GM21825 (cell line): ENCODE measurements around the gene CC2D2A.
"Not testable (repeated sequence)": the region's sequence is repeated elsewhere in the genome, so short reads cannot be mapped to it uniquely, and the experiment has no call there.

Experiments used
- ATAC-seq: cut with Tn5 transposase; IDR thresholded peaks from one replicate; pipeline ENCODE4 v1.9.1; 2021; ENCODE audit warnings: mild to moderate bottlenecking, moderate library complexity; ENCODE audit not compliant: unreplicated experiment

The CC2D2A gene

DNA sequence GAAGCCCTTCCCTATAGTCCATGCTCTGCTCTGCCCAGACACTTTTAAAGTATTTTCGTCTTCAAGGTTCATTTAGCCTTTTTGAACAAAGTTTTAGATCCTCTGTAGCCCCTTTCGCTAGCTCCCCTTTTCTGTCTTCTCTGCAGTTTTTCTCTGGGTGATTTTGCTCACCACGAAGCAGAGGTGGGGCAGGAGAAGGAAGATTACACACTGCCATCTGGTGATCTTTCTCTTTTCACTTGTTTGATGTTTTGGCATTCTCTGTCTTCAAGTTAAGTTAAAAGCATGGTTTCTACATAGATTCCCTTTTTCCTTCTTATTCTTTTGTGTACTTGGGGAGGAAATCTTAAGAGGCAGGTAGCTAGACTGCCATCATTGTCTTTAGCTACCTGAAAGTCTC is 43.9 kb downstream of the CC2D2A start:
- no peak for ATAC-seq

DNA sequence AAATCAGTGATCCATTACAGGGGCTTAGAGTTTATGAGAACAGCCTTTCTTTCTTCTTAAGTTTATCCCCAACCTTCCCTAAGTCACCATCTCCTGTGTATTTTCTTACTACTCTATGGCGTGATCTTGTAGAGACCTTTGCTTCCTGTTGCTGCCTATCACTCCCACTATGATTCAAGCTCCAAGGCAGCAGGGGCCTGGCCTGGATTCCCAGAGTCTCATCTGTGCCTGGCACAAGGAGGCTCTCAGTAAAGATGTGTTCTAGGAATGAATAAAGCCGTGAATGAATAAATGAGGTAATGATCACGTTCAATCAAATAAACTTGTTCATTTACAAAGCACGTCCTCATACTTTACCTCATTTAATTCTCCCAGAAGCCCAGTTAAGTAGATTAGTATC is 45.4 kb downstream of the CC2D2A start:
- no peak for ATAC-seq

DNA sequence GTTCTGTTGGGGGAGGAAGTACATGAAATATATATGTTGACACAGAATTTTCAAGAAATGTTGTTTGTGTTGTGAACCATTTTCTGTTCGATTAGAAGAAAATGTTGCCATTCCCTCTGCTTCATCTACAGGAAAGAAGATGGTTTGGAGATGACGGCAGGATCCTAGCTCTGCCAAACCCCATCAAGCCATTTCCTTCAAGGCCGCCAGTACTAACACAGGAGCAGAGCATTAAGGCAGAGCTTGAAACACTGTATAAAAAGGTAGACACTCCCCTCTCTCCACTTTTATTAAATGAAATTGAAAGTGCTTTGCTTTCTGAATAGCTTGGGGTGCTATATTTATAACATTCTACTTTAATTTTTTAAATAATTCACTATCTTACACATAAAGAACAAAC is 46.8 kb downstream of the CC2D2A start:
- ATAC-seq, result no peak

DNA sequence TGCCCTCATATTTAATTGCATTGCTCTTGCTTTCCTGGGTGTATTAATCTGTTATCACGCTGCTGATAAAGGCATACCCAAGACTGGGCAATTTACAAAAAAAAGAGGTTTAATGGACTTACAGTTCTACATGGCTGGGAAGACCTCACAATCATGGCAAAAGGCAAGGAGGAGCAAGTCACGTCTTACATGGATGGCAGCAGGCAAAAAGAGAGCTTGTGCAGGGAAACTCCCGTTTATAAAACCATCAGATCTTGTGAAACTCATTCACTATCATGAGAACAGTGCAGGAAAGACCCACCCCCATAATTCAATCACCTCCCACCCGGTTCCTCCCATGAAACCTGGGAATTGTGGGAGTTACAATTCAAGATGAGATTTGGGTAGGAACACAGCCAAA is 48.0 kb downstream of the CC2D2A start:
- ATAC-seq, result not testable (repeated sequence)

DNA sequence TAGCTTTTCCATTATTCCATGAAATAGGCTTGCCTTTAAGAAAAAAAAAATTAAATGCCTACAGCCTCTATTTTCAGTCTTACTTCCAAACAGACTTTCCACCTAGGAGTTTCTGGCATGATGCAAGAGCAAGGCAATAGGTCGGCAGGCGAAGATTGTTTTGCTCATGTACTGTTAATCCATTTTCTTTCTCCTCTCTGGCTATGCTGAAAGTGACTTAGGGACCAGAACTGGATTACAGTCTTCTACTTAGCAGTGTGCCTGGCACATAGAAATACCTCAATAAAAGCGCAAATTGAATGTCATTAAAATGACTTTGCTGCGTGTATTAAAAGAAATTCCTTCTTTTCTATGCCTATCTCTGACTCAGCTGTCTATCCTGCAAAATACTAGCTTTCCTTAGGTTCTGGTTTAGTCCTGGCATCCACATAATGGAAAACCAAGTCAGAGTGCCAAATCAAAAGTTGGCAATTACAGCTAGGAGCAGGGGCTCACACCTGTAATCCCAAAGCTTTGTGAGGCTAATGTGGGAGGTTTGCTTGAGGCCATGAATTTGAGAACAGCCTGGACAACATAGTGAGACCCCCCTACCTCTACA is 51.9 kb downstream of the CC2D2A start:
- no peak for ATAC-seq

DNA sequence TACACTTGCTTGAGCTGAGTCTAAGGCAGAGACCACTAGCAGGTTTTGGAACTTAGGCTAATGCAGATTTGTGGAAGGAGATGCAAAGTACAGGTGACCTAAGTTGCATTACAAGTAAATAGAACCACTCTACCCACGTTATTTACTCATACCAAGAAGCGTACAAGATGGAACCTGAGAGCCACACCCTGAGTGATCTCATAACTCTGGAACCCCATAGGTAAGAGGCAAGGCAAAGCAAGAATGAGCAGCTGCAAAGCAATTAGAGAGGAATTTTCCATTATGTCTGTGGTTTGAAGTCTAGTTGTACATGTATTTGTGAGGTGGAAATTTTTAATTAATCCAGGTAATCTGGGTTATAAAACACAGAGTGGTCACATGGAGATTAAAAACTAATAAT is 55.4 kb downstream of the CC2D2A start:
- no peak for ATAC-seq

DNA sequence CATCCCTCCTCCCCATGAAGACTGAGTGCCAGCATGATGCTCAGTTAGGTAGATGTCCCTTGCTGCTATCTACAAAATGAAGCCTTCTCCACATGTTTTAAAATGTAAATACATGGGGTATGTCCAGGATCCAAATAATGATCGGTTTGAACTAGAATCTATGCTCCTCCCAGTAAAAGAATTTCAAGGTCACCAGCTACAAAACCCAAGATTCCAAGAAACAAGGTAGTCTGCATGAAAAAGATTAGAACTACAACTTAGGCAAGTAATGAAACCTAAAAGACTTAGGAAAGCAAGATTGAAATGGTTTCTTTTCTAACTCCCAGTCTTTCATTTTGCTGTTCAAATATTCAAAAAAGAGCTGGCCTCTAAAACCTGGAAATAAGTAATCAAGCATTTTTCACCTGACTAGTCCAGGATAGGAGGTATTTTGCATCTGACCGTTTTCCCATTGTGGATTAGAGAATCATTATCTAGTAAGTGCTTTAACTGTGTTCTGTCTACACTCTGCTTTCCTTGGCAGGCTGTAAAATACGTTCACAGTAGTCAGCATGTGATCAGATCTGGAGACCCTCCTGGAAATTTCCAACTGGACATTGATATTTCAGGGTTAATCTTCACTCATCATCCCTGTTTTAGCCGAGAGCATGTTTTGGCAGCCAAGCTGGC is 57.4 kb downstream of the CC2D2A start:
- no peak for ATAC-seq

DNA sequence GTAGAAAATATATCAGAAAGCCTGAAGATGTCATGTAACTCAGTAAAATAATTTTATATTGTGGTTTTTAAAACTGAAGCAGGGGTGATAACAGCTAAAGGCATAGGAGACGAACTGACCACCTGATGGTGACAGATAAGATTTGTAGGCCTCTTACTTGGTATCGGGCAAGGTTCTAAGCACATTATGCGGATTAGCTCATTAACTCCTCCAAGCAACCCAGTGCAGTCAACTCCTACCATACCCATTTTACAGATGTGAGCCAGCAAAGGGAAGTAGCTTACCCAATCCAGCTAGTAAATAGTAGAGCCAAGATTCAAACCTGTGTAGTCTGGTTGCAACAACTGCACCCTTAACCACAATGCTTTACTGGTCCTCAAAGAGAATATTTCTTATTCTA is 62.1 kb downstream of the CC2D2A start:
- no peak for ATAC-seq

DNA sequence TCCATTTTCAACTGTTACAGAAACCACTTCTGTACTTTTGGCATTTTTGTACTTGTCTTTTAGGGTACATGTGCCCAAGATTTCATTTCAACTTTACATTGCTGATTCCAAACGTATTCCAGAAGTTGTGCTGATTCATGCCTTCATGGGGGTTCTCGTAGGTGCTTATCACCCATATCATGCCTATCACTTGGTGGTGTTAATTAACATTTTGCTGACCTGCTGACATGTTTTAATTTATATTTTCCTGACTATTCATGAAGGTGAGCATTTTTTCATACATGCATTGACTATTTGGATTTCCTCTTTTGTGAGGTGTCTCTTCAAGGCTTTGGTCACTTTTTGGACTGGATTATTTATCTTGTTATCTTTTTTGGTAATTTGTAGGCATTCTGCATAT is 64.1 kb downstream of the CC2D2A start:
- no peak for ATAC-seq

DNA sequence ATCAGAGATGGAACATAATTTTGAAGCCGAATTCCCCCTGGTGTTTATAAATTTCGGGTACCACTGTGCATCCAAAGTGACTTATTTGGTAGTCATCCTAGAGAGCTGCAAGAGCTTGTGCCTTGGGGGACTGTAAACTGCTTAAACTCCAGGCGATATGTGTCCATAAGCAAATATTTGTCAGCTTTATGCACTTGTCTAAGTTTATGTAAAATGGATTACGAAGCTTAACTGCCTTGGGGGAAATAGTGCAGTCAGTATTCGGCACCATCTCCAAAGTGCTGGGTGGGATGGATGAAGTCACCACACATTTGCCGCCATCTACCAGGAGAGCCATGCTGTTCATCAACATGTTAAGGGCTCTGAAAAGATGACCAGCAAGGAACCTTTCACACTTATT is 65.9 kb downstream of the CC2D2A start:
- no peak for ATAC-seq

DNA sequence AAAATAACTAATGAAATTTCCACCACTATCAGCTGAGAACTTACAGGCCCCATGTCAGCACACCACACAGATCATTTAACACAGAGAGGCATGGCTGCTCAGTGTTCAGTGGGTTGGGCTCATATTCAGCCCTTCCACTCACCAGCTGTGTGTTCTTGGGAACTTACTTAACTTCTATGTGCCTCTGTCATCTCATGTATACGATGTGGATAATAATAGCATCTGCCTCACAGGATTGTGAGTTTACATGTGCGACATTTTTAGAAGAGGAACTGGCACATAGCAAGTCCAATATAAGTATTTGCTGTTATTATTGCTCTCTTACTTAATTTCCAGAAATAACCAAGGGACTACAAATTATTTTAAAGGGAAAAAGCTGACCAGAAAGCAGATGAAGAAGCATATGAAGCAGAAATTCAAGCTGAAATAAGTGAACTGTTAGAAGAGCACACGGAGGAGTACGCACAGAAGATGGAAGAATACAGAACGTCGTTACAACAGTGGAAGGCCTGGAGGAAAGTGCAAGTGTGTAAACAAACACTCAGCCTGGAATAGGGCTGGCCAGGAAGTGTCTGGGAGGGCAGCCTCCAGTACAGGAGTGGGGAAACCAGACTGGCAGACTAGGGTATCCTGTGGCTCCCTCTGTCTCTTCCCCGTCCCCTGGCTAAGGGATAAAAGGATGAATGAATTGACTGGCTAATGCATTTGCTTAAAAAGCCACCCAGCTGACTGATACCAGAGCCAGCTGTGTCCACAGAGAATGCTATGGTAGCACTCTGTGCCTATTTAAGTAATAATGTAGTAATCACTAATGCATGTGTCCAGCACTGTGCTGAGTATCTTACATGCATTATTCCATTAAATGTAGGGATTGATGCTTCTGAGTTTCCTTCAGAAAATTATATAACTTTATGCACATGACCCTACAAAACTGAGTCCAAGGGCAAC is 67.1 kb downstream of the CC2D2A start:
- ATAC-seq, result no peak

DNA sequence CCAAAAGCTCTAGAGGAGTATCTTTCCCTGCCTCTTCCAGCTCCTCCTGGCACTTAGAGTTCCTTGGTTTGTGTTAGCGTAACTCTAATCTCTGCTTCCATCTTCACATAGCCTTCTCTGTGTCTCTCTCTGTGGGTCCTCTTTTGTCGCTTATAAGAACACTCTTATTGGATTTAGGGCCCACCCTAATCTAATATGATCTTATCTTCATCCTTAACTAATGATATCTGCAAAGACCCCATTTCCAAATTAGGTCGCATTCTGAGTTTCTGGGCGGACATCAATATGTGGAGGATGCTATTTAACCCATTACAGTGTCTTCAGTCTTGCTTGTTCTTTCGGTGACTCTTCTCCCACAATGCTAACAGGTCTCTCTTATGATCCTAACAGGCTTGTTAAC is 72.3 kb downstream of the CC2D2A start:
- ATAC-seq, result no peak

DNA sequence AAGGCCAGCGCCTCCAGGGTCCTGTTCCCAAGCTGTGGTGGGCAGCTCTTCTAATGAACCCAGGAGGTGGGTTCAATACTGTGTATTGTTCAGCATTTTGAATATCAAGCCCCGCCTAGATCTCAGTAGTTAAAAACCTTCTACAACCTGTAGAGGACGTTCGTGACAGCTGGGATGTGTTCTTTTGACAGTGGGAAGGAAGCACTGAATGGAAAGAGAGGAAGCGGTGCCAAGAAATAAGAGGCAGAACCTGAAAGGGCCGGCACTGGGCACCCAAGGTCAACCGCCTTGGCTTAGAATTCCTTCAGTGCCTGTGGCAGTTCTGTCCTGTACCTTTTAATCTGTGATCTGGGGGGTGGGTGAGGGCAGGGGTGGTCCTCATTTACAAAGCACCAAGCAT is 73.1 kb downstream of the CC2D2A start:
- no peak for ATAC-seq

DNA sequence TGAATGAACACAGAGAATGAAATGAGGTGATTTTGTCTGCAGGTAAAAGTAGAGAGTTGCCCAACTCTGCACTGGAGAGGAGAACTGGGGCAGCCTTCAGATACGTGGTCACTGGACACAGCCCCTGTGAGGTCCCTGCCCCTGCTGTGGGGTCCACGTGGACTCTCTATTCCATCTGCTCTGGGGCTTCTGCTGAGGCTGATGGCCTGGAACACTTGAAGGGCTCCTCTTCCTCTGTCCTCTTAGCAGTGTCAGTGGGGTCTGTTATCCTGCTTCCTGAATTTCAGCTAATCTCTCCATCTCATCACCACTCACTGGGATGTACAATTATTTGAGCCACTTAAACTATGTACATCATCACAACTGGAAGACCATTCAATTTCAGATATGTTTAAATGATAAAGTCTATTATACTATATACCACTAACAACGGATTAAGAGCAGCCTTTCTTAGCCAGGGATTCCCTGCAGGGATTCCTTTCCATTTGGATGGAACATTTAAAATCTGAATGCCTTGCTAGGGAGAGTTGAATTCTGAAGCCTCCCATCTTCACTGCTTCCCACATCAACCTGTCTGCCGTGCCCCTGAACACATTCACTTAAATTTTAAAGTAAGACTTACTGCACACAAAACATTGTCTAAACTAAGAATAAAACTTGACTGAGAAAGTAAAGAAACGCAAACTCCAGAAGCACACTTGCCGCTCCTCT is 74.0 kb downstream of the CC2D2A start:
- no peak for ATAC-seq

DNA sequence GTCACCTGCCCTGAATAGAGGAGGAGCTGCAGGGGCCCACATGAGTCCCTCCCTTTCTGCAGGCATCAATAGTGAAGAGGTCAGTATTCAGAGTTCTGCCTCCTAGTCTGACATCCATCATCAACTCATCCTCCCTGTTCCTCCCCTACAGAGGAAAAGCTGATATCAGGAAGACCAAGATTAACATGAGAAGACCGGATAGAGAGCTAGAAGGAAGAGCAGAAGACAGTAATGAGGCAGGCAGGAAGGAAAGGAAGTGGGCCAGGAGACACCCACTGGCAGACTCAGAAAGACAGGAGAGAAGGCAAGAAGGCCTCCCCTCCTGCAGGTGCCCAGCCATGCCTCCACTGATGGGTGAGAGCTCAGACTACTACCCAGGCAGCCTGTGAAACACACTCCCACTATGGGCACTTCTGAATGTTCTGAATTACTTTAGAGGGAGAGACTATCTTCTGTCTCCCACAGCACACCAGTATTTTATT is 74.6 kb downstream of the CC2D2A start:
- ATAC-seq, result no peak

DNA sequence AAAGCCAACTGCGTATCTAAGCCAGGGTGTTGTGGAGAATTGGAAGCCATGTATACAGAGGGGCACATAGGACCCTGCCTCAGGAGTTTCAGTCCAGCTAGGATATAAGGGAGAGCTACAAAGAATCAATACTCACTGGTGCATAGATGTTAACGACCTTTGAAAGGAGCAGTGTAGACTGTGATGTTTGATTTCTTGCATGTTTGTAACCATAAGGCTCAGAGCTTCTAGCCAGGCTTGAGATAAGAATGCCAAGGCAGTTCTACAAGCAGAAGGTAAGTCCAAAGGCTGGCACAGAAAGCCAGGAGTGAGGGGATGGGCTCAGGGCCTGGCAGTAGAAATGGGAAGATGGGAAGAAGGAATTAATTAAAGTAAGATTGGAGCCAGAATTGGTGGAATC is 75.7 kb downstream of the CC2D2A start:
- no peak for ATAC-seq

DNA sequence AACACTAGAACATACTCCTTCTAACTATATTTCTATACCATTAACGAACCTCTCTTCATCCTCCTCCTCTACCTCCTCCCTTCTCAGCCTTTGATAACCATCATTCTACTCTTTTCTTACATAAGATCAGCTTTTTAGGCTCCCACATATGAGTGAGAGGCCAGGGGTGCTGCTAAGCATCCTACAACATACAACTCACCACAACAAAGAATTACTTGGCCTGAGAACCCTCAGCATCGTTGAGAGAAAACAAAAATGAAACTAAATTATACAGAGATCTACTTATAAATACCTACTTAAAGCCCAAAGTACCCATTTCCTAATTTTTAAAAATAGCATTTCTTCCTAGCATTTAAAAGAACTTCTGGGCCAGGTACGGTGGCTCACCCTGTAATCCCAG is 77.7 kb downstream of the CC2D2A start:
- ATAC-seq, result no peak

DNA sequence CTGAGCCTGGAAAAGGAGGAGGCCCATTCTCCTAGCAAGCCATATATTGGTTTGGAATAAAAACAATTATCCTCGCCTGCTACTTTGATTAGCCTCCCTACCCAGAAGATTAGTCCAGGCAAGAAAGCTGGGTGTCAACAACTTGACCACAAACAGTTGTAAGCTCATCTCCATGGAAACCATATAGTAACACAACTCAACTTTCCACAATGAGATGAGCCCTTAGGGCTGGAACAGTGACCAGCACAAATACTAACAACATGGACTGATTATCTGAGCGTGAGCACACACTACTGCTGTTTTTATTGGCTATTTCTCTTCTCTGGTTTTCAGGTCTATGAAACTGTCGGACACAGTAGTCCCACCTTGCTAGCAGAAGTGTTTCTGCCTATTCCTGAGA is 80.8 kb downstream of the CC2D2A start:
- no peak for ATAC-seq

DNA sequence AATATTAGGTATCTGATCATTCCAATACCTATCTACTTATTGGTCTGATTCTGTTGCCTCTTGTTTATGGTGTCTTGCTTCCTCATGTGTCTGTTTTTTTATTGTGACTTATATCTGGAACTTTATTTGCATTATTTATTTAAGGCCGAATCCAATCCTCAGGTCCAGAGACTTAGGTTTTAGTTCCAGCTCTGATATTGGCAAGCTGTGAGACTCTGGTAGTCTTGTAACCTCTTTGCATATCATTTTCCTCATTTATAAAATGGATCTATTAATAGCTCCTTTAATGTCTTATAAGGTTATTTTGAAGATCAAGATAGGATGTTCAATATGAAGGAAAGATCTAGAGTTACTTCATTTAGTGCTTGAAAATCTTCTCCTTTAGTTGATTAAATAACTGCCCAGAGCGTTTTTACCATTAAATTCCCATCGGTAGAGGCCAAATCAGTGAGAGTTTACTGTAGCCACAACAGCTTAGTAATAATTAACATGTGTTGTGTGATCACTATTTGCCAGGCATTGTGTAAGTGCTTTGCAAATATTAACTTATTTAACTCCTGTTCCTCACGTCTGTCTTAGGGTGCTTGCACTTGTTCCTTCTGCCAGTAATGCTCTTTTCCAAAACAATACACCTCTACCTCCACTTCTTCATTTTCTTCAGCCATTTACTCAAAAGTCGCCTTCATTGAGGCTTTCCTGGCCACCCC is 82.2 kb downstream of the CC2D2A start:
- ATAC-seq, result no peak

DNA sequence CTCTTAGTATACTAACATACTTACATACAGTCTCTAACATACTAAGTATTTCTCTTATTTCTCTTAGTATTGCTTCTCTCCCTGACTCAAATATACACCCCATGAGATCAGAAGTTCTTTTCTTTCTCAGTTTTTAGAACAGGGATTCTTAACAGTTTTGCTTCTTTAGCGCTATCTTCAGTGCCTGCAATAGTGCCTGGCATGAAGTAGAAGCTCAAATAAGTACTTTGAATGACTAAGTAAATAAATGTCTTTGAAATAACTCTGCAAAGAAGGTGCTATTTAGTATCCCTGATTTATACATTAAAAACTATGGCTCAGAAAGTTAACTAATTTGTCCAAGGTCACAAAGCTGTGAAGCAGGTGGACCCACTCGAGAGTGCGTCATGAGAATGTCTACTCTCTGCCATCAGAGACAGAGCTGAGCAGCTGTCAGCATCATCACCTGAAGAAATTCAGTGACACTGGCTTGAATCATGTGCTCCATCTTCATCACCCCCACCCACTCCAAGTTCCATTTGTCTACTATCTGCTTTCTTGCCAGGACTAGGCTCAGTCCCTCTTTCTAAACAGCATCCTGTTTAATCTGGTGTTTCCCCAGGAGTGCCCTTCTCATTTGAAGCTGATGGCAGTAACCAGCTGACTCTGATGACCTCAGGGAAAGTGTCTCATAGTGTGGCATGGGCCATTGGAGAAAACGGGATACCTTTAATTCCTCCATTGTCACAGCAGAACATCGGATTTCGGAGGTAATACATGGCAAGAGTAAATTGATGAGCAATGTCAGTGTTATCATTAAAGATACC is 83.1 kb downstream of the CC2D2A start:
- no peak for ATAC-seq
